Brain microvascular endothelial cell (primary cell): ENCODE measurements around the gene SNX10.

ENCODE experiments used
- DNase-seq: peaks from one replicate; pipeline ENCODE4 v3.0.0-alpha.2; 2020
- H3K27ac ChIP-seq: fragments of 250-450 bp; sonication (Bioruptor Pico); 2 replicates; pipeline ENCODE4 v1.5.1; 2020; ENCODE audit warnings: mild to moderate bottlenecking, moderate library complexity
- H3K27me3 ChIP-seq: fragments of 250-450 bp; sonication (Bioruptor Pico); replicated peaks from 2 replicates; pipeline ENCODE4 v1.5.1; 2020; ENCODE audit warnings: mild to moderate bottlenecking
- H3K36me3 ChIP-seq: fragments of 250-450 bp; sonication (Bioruptor Pico); replicated peaks from 2 replicates; pipeline ENCODE4 v1.5.1; 2020; ENCODE audit warnings: mild to moderate bottlenecking
- H3K4me3 ChIP-seq: 2 replicates; pipeline ENCODE4 v1.5.1; 2011; ENCODE audit warnings: low read depth, mild to moderate bottlenecking, control low read depth, low read length, moderate library complexity
- in situ Hi-C: cut with HindIII; loops from 2 replicates; pipeline ENCODE4 v1.10.0; 2017; ENCODE audit warnings: low sequenced_read_pairs, low pct_ligation_motif_present
- TF ChIP-seq, protein P1 (sequence below): IDR thresholded peaks from 2 replicates; pipeline ENCODE4 v1.5.1; 2011; ENCODE audit warnings: low read depth, mild to moderate bottlenecking, moderate library complexity, low read length, control low read depth, inconsistent platforms; ENCODE audit errors: missing control alignments

The SNX10 gene

DNA sequence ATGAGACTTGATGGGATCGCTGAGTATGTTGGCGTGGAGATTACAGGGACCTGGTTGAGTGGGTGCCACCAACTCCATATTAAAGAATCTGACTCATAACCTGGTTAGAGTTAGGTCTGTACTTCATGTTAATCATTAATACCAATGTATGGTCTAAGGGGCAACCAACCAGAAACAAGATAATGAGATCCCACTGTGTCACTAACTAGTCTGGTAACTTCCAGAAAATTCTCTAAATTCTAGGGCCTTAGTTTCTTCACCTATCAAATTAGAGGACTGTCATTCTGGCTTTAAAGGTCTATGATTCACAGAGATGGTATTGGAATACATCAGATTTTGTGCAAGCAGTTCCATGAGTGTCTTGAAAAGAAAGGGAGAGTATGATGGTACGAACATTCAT lies 102.2 kb downstream of the SNX10 start:
- H3K4me3 ChIP-seq, result no peak overlapping the region
- H3K27ac ChIP-seq, result no peak overlapping the region
- no peaks in the 10 kb centered on the region for H3K36me3 ChIP-seq
- TF ChIP-seq, protein P1, sequence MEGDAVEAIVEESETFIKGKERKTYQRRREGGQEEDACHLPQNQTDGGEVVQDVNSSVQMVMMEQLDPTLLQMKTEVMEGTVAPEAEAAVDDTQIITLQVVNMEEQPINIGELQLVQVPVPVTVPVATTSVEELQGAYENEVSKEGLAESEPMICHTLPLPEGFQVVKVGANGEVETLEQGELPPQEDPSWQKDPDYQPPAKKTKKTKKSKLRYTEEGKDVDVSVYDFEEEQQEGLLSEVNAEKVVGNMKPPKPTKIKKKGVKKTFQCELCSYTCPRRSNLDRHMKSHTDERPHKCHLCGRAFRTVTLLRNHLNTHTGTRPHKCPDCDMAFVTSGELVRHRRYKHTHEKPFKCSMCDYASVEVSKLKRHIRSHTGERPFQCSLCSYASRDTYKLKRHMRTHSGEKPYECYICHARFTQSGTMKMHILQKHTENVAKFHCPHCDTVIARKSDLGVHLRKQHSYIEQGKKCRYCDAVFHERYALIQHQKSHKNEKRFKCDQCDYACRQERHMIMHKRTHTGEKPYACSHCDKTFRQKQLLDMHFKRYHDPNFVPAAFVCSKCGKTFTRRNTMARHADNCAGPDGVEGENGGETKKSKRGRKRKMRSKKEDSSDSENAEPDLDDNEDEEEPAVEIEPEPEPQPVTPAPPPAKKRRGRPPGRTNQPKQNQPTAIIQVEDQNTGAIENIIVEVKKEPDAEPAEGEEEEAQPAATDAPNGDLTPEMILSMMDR, result no peak
- DNase-seq, result no peak
- peaks cover 3% of the 10 kb centered on the region for H3K27me3 ChIP-seq
- in situ Hi-C loops, result no loop called here

DNA sequence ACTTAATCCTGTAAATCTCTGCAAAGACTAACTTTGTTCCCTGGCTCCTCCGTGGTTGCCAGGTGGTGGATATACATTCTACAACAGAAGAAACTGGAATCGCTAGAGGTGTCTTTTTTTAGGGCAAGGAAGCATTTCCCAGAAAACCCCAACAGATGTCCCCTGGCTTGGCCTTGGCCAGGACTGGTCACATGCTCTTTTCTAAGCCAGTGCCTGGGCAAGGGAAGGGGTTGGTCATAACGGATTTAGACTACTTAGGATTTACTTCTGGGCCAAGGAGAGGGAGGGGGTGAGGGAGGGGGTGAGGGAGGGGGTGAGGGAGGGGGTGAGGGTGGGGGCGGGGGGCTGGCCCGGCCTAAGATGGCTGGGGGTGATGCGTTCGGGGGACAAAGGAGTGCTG lies 105.7 kb downstream of the SNX10 start:
- no peak overlapping the region for H3K27ac ChIP-seq
- no peak for DNase-seq
- H3K27me3 ChIP-seq, result peaks cover 3% of the 10 kb centered on the region
- TF ChIP-seq, protein P1, result no peak
- in situ Hi-C loops, result no loop called here
- no peaks in the 10 kb centered on the region for H3K36me3 ChIP-seq
- H3K4me3 ChIP-seq, result no peak overlapping the region

DNA sequence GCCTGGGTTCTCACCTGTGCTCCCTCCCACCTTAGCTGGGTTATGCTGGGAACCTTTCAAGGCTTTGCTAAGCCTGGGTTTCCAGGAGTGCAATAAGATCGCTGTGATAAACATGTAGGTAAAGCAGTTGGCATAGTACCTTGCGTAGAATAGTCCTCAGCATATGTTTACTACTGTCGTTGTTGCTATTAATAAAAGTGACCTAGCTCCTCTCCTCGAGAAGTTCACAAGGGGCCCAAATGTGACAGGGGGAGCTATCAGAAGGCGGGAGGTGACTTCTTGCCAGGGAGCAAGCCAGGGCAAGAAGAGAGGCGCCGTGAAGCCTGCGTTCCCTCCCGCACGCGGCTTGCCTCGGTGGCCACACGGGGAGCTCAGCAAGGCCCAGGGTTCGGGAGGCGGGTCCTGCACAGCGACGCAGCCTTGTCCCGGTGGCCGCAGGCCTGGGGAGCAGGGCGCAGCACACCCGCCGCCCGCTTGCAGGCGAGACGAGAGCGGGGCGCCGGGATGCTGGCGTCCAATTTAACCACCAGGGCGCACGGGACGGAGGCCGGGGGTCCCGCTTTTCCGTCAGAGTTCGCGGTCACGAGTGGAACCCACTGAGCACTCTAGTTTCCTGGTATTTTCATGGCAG lies 106.2 kb downstream of the SNX10 start:
- Histone ChIP-seq H3K27me3 (peaks cover 3% of the 10 kb centered on the region), H3K4me3 (peak overlapping the region; percentile 56), H3K36me3 (no peaks in the 10 kb centered on the region), H3K27ac (no peak overlapping the region)
- in situ Hi-C loops, result no loop called here
- DNase-seq, result no peak
- TF ChIP-seq, protein P1, result no peak

DNA sequence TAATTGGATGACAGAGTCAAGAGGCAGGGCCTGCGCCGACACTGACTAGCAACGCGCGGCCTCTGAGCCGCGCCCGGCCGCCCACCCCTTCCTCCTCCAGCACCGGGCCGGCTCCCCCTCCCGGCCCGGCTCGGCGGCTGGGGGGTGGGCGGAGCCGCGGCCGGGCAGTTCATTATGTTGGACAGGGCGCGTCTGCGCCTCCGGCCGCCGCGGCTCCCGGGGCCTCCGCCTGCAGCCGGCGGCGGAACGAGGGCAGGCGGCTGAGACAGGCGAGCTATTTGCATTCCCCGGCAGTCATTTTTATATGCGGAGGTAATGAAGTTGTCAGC lies 106.7 kb downstream of the SNX10 start:
- TF ChIP-seq, protein P1, result no peak
- no peaks in the 10 kb centered on the region for H3K36me3 ChIP-seq
- H3K27me3 ChIP-seq, result peaks cover 3% of the 10 kb centered on the region
- in situ Hi-C loops, result no loop called here
- H3K27ac ChIP-seq, result no peak overlapping the region
- DNase-seq, result no peak
- H3K4me3 ChIP-seq, result peak overlapping the region; percentile 61

DNA sequence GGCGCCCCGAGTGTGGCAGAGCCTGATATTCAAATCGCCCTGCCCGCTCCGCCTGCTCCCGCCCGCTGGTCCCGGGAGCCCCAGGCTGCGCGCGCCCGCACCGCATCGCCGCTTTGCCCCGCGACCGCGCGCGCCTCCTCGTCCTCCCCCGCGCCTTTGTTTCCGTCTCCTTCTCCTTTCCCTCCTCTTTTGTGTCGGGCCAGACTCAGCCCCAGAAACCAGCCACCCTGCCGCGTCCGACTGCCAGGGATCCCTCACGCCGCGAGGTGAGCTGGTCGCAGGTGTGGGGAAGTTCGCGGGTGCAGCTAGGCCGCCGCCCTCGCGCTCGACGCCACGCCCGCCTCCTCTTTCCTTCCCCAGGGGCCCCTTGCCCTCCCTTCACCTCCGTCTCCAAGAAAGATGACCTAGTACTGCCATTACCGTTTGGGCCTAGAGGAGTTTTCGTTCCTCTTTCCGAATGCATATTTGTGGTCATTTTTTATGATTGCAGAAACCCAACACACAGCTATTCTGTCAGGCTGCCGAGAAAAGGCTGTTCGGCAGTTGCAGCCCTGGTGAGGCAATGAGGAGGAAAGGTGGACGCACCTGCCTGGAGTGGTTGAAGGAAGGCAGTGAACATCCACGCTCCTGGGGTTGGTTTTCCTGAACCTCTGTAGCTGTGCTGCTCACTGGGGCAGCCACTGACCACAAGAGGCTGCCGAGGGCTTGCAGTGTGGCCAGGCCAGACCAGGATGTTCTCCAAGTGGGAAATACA lies 107.3 kb downstream of the SNX10 start:
- no peaks in the 10 kb centered on the region for H3K36me3 ChIP-seq
- H3K27ac ChIP-seq, result no peak overlapping the region
- TF ChIP-seq, protein P1, result peak; percentile 37
- no peak for DNase-seq
- H3K4me3 ChIP-seq, result peak overlapping the region; percentile 61
- peaks cover 3% of the 10 kb centered on the region for H3K27me3 ChIP-seq
- in situ Hi-C loops, result no loop called here
